Omental fat pad (tissue), 4 donors: ENCODE data around the gene CEP152. TPM values are rescaled to one million over a fixed set of nuclear protein-coding genes. Genes with fewer than 3 reads are reported as not detected.

Experiments
- ATAC-seq: fragments of 150-250 bp; one replicate; pipeline ENCODE4 v1.9.1; 2016; ENCODE audit warnings: mild to moderate bottlenecking, moderate library complexity; ENCODE audit not compliant: low FRiP score
- DNase-seq: peaks from one replicate; pipeline ENCODE4 v3.0.0-alpha.2; 2019; ENCODE audit warnings: low spot score
- CTCF ChIP-seq, 3 donors: fragments of 450-650 bp; IDR thresholded peaks; one replicate each; pipeline ENCODE4 v1.5.1; 2016 to 2017; ENCODE audit warnings: antibody characterized with exemption in 3 of 3, mild to moderate bottlenecking in 3 of 3, moderate library complexity in 2 of 3
- total RNA-seq, 4 donors: library from RNA; depleted of rRNA; stranded (reverse); fragments of >200 nt; gene quantifications; one replicate each; pipeline ENCODE4 v1.1.0, GENCODE V29; 2016

Gene CEP152
- total RNA-seq, 4 donors from 2014 or later, result 2.6 to 10.4 (median 5.1) TPM

DNA sequence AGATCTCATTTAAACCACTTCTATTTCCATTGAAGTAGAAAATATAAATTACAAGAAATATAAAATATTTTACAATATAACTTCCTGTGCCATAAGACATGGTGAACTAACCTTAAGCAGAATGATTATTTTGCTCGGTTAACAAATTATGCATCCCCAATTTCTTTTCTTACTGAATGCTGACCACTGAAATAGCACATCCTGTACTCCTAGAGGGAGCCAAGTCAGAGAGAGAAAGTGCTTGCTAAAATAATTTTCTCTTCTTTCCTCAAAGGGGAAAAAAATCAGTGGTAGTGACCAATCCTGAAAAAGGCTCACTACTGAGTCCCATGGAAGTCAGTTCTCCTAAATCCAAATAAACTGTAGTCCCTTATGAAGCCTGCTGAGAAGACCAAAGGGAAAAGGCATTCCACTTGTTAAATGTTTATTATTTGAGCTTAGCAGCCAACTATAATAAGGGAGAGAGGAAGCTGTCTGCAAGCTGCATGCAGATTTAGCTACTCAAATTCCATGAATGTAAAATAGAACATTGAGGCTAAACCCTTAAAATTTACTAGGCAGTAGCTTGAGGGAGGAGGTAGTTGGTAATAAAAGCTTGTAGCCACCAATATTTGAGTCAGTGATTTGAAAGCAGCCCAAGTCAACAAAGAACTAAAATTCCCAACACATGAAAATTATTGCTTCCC lies 33.1 kb downstream of the CEP152 start:
- DNase-seq, result no peak
- no peak for TF ChIP-seq CTCF (IDR thresholded peaks at IDR 0.05)

GRCh38 chr15:48775546-48775945 lies 35.3 kb downstream of the CEP152 start:
- ATAC-seq (no peak), DNase-seq (no peak)
- TF ChIP-seq CTCF (IDR thresholded peaks at IDR 0.05), result no peak

More for the DNA sequence above, 33.1 kb downstream of the CEP152 start:
- no peak for ATAC-seq

DNA sequence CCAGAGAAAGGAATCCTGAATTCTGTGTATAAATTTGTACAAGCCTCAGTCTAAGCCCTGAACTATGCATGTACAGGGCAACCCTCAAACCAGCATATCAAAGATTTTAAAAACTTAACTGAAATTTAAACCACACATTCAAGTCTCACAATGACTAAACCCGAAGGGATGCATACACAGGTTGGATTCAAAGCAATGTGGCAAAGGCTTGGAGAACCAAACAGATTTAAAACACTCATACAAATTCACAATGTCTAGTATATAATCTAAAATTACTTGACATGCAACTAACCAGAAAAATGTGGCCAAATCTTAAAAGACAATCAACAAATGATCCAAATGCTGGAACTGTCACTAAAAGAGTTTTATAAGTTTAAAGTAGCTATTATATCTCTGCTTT lies 36.4 kb downstream of the CEP152 start:
- ATAC-seq (no peak), DNase-seq (no peak)
- no peak for TF ChIP-seq CTCF (IDR thresholded peaks at IDR 0.05)

DNA sequence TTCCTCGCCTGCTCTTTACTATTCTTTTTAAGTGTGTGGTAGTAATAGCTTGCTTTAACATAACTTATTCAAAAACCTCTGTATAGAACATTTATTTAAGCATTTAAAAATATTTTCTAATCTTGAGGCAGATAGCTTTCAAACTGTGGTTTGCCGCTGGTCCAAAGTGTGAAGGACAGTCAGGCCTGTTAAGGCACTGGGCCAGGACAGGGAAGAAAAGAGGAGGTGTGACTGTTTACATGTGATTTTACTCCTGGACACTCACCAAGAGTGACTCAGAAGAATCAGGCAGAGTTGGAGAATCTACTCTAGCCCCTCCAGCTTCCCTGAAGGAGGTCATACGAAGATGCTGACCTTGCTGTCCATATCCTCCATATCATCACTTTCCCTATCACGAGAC lies 44.7 kb downstream of the CEP152 start:
- DNase-seq (no peak), ATAC-seq (no peak)
- TF ChIP-seq CTCF (IDR thresholded peaks at IDR 0.05), result no peak

DNA sequence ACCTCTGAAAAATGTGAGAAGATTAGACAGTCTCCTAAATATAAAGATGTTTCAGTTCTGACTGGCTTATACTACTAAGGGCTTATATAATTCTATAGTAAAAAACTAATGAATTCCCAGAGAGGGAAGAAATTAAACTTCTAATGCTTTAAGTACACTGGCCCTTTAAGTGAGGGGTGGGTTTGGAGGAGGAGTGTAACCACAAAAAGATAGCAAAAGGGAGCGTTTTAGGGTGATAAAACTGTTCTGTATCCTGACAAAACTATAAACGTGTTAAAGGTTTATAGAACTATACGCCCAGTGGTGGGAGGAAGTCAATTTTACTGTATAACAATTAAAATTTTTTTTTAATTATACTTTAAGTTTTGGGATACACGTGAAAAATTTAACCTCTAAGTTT lies 45.8 kb downstream of the CEP152 start:
- TF ChIP-seq CTCF (IDR thresholded peaks at IDR 0.05), result no peak
- DNase-seq, result no peak
- no peak for ATAC-seq

- no peak for TF ChIP-seq CTCF (IDR thresholded peaks at IDR 0.05)
- ATAC-seq (no peak), DNase-seq (no peak)
Observed at GRCh38 chr15:48761393-48762158, 49.3 kb downstream of the CEP152 start.

GRCh38 chr15:48759921-48760320 lies 50.9 kb downstream of the CEP152 start:
- DNase-seq, result no peak
- ATAC-seq, result no peak
- TF ChIP-seq CTCF (IDR thresholded peaks at IDR 0.05), result no peak
